ENCODE measurements around the gene MYO16.
"Not testable (repeated sequence)": the region's sequence is repeated elsewhere in the genome, so short reads cannot be mapped to it uniquely, and the experiment has no call there.

MYO16 gene

GRCh38 chr13:108903613-108904012, 274.2 kb downstream of the MYO16 start:
- no peak for DNase-seq

GRCh38 chr13:108911807-108912206, 282.4 kb downstream of the MYO16 start:
- no peak for DNase-seq

GRCh38 chr13:108913731-108914130, 284.3 kb downstream of the MYO16 start:
- DNase-seq, result not testable (repeated sequence)

GRCh38 chr13:108915095-108915633, 285.8 kb downstream of the MYO16 start:
- no peak for DNase-seq

GRCh38 chr13:108915634-108916512, 286.5 kb downstream of the MYO16 start:
- DNase-seq, result peak; percentile 41

- no peak for DNase-seq
These were observed 288.2 kb downstream of the MYO16 start for GRCh38 chr13:108917581-108917980.

- no peak for DNase-seq
These were observed 289.9 kb downstream of the MYO16 start for GRCh38 chr13:108919036-108919907.

GRCh38 chr13:108920137-108920536, 290.7 kb downstream of the MYO16 start:
- no peak for DNase-seq

- DNase-seq, result no peak
These were observed 291.8 kb downstream of the MYO16 start for GRCh38 chr13:108921238-108921637.

- DNase-seq, result no peak
These were observed 292.7 kb downstream of the MYO16 start for GRCh38 chr13:108922108-108922507.

- DNase-seq, result no peak
These were observed 294.1 kb downstream of the MYO16 start for GRCh38 chr13:108923386-108924047.

- DNase-seq, result no peak
These were observed 294.7 kb downstream of the MYO16 start for GRCh38 chr13:108924134-108924533.

- no peak for DNase-seq
These were observed 295.1 kb downstream of the MYO16 start for GRCh38 chr13:108924541-108924940.

- no peak for DNase-seq
These were observed 295.7 kb downstream of the MYO16 start for GRCh38 chr13:108925070-108925469.

- no peak for DNase-seq
These were observed 297.5 kb downstream of the MYO16 start for GRCh38 chr13:108926862-108927261.

GRCh38 chr13:108927615-108928014, 298.2 kb downstream of the MYO16 start:
- no peak for DNase-seq

- no peak for DNase-seq
These were observed 300.3 kb downstream of the MYO16 start for GRCh38 chr13:108929532-108930206.

GRCh38 chr13:108932196-108932595, 302.8 kb downstream of the MYO16 start:
- no peak for DNase-seq

- no peak for DNase-seq
These were observed 303.6 kb downstream of the MYO16 start for GRCh38 chr13:108933061-108933460.

GRCh38 chr13:108938155-108938554, 308.7 kb downstream of the MYO16 start:
- no peak for DNase-seq

- no peak for DNase-seq
These were observed 310.7 kb downstream of the MYO16 start for GRCh38 chr13:108940121-108940520.

GRCh38 chr13:108943842-108944241, 314.4 kb downstream of the MYO16 start:
- DNase-seq, result no peak

Measured in T-helper 9 cell (primary cell).